Neural cell (in vitro differentiated cells): ENCODE data around the gene OR2T27. TPM values are rescaled to one million over a fixed set of nuclear protein-coding genes. Genes with fewer than 3 reads are reported as not detected.
"Not testable (repeated sequence)": the region's sequence is repeated elsewhere in the genome, so short reads cannot be mapped to it uniquely, and the experiment has no call there.

ENCODE experiments used
- H2AFZ ChIP-seq: fragments of 200-600, 300-800 bp; sonication (generic), shearing (Covaris generic); 2 replicates; pipeline ENCODE4 v1.6.0; 2014; ENCODE audit warnings: low read depth, mild to moderate bottlenecking, antibody characterized with exemption, low read length, moderate library complexity
- H3F3A ChIP-seq: fragments of 200-600 bp; shearing (Covaris generic); 2 replicates; pipeline ENCODE4 v1.6.1; 2016; ENCODE audit warnings: mild to moderate bottlenecking, moderate library complexity, mixed read lengths, antibody characterized with exemption, low read length; ENCODE audit not compliant: insufficient read depth, poor library complexity, severe bottlenecking
- H3K27ac ChIP-seq: fragments of 200-600, 300-800 bp; sonication (generic), shearing (Covaris generic); 2 replicates; pipeline ENCODE4 v1.5.1; 2014; ENCODE audit warnings: mild to moderate bottlenecking, low read length, moderate library complexity
- H3K27me3 ChIP-seq: fragments of 300-800, 200-600 bp; sonication (generic), shearing (Covaris generic); 2 replicates; pipeline ENCODE4 v1.6.0; 2014; ENCODE audit warnings: mild to moderate bottlenecking, low read depth, low read length, moderate library complexity; ENCODE audit not compliant: insufficient read depth
- H3K36me3 ChIP-seq: fragments of 300-800, 200-600 bp; sonication (generic), shearing (Covaris generic); 2 replicates; pipeline ENCODE4 v1.5.1; 2014; ENCODE audit warnings: mild to moderate bottlenecking, antibody characterized with exemption, low read length, moderate library complexity; ENCODE audit not compliant: insufficient read depth
- H3K4me2 ChIP-seq: fragments of 300-800, 200-600 bp; sonication (generic), shearing (Covaris generic); 2 replicates; pipeline ENCODE4 v1.6.0; 2014; ENCODE audit warnings: mild to moderate bottlenecking, low read length
- H3K4me3 ChIP-seq: fragments of 300-800, 200-600 bp; sonication (generic), shearing (Covaris generic); 2 replicates; pipeline ENCODE4 v1.5.1; 2014; ENCODE audit warnings: mild to moderate bottlenecking, low read length, moderate library complexity
- H3K79me2 ChIP-seq: fragments of 200-600 bp; shearing (Covaris generic); replicated peaks from 2 replicates; pipeline ENCODE4 v1.6.0; 2014; ENCODE audit warnings: mild to moderate bottlenecking, low read length, moderate library complexity; ENCODE audit not compliant: insufficient read depth
- H3K9ac ChIP-seq: fragments of 300-800, 200-600 bp; sonication (generic), shearing (Covaris generic); 2 replicates; pipeline ENCODE4 v1.6.1; 2016; ENCODE audit warnings: mild to moderate bottlenecking, low read length, mixed read lengths
- H3K9me2 ChIP-seq: fragments of 200-600 bp; shearing (Covaris generic); 2 replicates; pipeline ENCODE4 v1.6.1; 2016; ENCODE audit warnings: mild to moderate bottlenecking, low read length, mixed read lengths; ENCODE audit not compliant: insufficient read depth
- H3K9me3 ChIP-seq: fragments of 200-600, 300-800 bp; sonication (generic), shearing (Covaris generic); 2 replicates; pipeline ENCODE4 v1.6.1; 2016; ENCODE audit warnings: mild to moderate bottlenecking, mixed run types, low read length, moderate library complexity, mixed read lengths
- H4K20me1 ChIP-seq: fragments of 200-600 bp; shearing (Covaris generic); 2 replicates; pipeline ENCODE4 v1.6.1; 2016; ENCODE audit warnings: mild to moderate bottlenecking, mixed run types; ENCODE audit not compliant: insufficient read depth
- polyA plus RNA-seq: library from polyadenylated mRNA; depleted of rRNA; stranded (reverse); fragments of >200 nt; gene quantifications from 2 replicates; pipeline ENCODE4 v1.2.3, GENCODE V29; 2014

The OR2T27 gene
- polyA plus RNA-seq, 1 donor from 2014 or later: not detected

GRCh38 chr1:248648770-248649536 is 6.4 kb downstream of the OR2T27 start:
- not testable (repeated sequence) for H3K27me3 ChIP-seq, H3K36me3 ChIP-seq, H3K4me2 ChIP-seq, H3K9me3 ChIP-seq, H3K4me3 ChIP-seq, H3K9me2 ChIP-seq, H3F3A ChIP-seq, H3K79me2 ChIP-seq, H3K27ac ChIP-seq, H4K20me1 ChIP-seq, H2AFZ ChIP-seq, H3K9ac ChIP-seq

- H3K9me2 ChIP-seq, H3K9me3 ChIP-seq, H3K9ac ChIP-seq, H3K36me3 ChIP-seq, H3K4me2 ChIP-seq, H3F3A ChIP-seq, H3K79me2 ChIP-seq, H3K4me3 ChIP-seq, H3K27ac ChIP-seq, H3K27me3 ChIP-seq, H2AFZ ChIP-seq, H4K20me1 ChIP-seq: not testable (repeated sequence)
These were observed 10.2 kb downstream of the OR2T27 start, which contains the start of gene OR2T35 for GRCh38 chr1:248645178-248645577. TSS of gene OR2T35 (minus strand) at chr1:248645278. CDS start at chr1:248639258, 6,020 bp downstream.

GRCh38 chr1:248642971-248643651 is 12.2 kb downstream of the OR2T27 start:
- H3K9me3 ChIP-seq: not testable (repeated sequence)

GRCh38 chr1:248641583-248641982 is 13.7 kb downstream of the OR2T27 start:
- H4K20me1 ChIP-seq, H3K27ac ChIP-seq, H3K79me2 ChIP-seq, H3K9me2 ChIP-seq, H3K4me3 ChIP-seq, H3K27me3 ChIP-seq, H3K4me2 ChIP-seq, H2AFZ ChIP-seq, H3K9me3 ChIP-seq, H3K9ac ChIP-seq, H3F3A ChIP-seq, H3K36me3 ChIP-seq: not testable (repeated sequence)

More at GRCh38 chr1:248642971-248643651, 12.2 kb downstream of the OR2T27 start:
- H4K20me1 ChIP-seq, H3K9ac ChIP-seq, H3F3A ChIP-seq, H3K27me3 ChIP-seq, H3K4me3 ChIP-seq, H3K36me3 ChIP-seq, H3K9me2 ChIP-seq, H3K27ac ChIP-seq, H2AFZ ChIP-seq, H3K79me2 ChIP-seq, H3K4me2 ChIP-seq: not testable (repeated sequence)

- H3K27ac ChIP-seq, H3K4me2 ChIP-seq, H3F3A ChIP-seq, H3K9me3 ChIP-seq, H2AFZ ChIP-seq, H3K36me3 ChIP-seq, H3K9ac ChIP-seq, H3K4me3 ChIP-seq, H3K79me2 ChIP-seq, H3K9me2 ChIP-seq, H4K20me1 ChIP-seq, H3K27me3 ChIP-seq: not testable (repeated sequence)
These were observed 14.4 kb downstream of the OR2T27 start for GRCh38 chr1:248640906-248641305.

- not testable (repeated sequence) for H3K27me3 ChIP-seq, H3K36me3 ChIP-seq, H2AFZ ChIP-seq, H3K9ac ChIP-seq, H3F3A ChIP-seq, H4K20me1 ChIP-seq, H3K79me2 ChIP-seq, H3K9me2 ChIP-seq, H3K27ac ChIP-seq, H3K4me3 ChIP-seq, H3K4me2 ChIP-seq, H3K9me3 ChIP-seq
These were observed 15.7 kb downstream of the OR2T27 start for GRCh38 chr1:248639652-248640051.

- H4K20me1 ChIP-seq, H3K4me2 ChIP-seq, H3F3A ChIP-seq, H3K36me3 ChIP-seq, H3K4me3 ChIP-seq, H3K79me2 ChIP-seq, H3K9me3 ChIP-seq, H3K27ac ChIP-seq, H3K9me2 ChIP-seq, H3K27me3 ChIP-seq, H2AFZ ChIP-seq, H3K9ac ChIP-seq: not testable (repeated sequence)
These were observed 18.7 kb downstream of the OR2T27 start for GRCh38 chr1:248636612-248637011.

GRCh38 chr1:248634991-248635390 is 20.3 kb downstream of the OR2T27 start, which contains the start of gene OR2T11:
TSS of gene OR2T11 (minus strand) at chr1:248635091. CDS start at chr1:248627128, 7,963 bp downstream.
- not testable (repeated sequence) for H3K4me2 ChIP-seq, H3K4me3 ChIP-seq, H3K27me3 ChIP-seq, H3F3A ChIP-seq, H3K27ac ChIP-seq, H2AFZ ChIP-seq, H3K9ac ChIP-seq, H4K20me1 ChIP-seq, H3K79me2 ChIP-seq, H3K9me3 ChIP-seq, H3K36me3 ChIP-seq, H3K9me2 ChIP-seq
